GM13977 (cell line): ENCODE data around the gene CFAP46.

Experiments
- DNase-seq: peaks from one replicate; pipeline ENCODE4 v3.0.0; 2012; ENCODE audit warnings: low spot score
- in situ Hi-C: fragments of 300-500 bp; cut with MboI; formaldehyde crosslinking; loops from one replicate; pipeline ENCODE4 v1.12.0; 2022; ENCODE audit warnings: low sequenced_read_pairs, low pct_unique_long_range_greater_than_20kb, mixed read lengths, inconsistent platforms; ENCODE audit not compliant: unreplicated experiment
- TF ChIP-seq, protein P1 (sequence below): IDR thresholded peaks from 2 replicates; pipeline ENCODE4 v1.5.1; 2012; ENCODE audit warnings: mild to moderate bottlenecking, control low read depth; ENCODE audit not compliant: insufficient read depth; ENCODE audit errors: extremely low read depth, missing control alignments

CFAP46 gene

GRCh38 chr10:132939957-132940790, 2.2 kb downstream of the CFAP46 start:
- peak; percentile 65 for DNase-seq
- TF ChIP-seq, protein P1, sequence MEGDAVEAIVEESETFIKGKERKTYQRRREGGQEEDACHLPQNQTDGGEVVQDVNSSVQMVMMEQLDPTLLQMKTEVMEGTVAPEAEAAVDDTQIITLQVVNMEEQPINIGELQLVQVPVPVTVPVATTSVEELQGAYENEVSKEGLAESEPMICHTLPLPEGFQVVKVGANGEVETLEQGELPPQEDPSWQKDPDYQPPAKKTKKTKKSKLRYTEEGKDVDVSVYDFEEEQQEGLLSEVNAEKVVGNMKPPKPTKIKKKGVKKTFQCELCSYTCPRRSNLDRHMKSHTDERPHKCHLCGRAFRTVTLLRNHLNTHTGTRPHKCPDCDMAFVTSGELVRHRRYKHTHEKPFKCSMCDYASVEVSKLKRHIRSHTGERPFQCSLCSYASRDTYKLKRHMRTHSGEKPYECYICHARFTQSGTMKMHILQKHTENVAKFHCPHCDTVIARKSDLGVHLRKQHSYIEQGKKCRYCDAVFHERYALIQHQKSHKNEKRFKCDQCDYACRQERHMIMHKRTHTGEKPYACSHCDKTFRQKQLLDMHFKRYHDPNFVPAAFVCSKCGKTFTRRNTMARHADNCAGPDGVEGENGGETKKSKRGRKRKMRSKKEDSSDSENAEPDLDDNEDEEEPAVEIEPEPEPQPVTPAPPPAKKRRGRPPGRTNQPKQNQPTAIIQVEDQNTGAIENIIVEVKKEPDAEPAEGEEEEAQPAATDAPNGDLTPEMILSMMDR, result peak; percentile 62
- in situ Hi-C loops, result no loop called here

DNA sequence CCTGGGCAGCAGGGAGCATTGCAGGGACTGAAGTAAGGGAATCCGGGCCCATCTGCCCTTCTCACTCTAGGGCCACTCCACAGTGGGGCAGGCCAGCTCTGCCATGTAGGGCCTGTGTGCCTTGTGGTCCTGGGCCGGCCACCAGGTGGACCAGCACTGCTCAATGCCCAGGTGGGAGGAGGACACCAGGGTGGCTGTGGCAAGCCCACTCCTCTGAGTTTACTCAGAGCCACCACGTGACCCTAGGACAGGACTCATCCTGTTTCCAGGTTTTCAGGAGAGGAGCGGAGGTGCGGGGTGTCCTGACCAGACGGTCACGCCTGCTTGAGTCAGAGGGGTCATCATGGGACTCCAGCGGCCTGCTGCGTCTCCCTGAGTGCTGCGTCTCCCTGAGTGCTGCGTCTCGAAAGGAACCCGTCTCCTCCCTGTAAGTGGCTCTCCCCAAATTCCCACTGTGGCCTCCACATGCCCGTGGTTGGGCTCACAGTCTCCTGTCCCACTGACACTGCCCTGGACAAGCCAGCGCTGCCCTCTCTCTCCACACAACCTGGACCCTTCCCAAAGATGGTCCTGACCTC, 2.9 kb downstream of the CFAP46 start:
- TF ChIP-seq, protein P1, result no peak
- no peak for DNase-seq
- in situ Hi-C loops, result no loop called here

GRCh38 chr10:132938472-132939339, 3.7 kb downstream of the CFAP46 start:
- no peak for DNase-seq
- in situ Hi-C loops, result no loop called here

DNA sequence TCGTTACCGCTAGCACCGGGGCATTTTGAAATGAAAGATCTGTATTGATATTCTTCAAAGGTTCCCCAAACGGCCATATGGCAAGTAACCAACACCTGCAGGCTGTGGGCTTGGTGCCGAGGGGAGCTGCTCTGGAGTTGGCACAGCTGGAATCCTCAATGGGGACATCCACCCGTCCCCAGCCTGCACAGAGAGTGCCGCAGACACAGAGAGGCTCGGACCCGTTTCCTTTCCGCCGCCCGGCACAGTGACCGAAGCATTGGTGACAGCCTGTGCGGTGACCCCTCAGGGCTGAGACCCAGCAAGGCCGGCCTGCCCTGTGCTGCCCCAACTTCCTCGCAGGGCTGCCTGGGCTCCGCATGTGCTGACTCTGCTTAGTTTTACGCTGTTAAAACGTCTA, 4.5 kb downstream of the CFAP46 start:
- TF ChIP-seq, protein P1, result no peak
- in situ Hi-C loops, result no loop called here
- no peak for DNase-seq

More at GRCh38 chr10:132938472-132939339, 3.7 kb downstream of the CFAP46 start:
- TF ChIP-seq, protein P1, result peak; percentile 32

GRCh38 chr10:132934953-132935352, 7.4 kb downstream of the CFAP46 start:
- in situ Hi-C loops, result no loop called here
- no peak for DNase-seq
- TF ChIP-seq, protein P1, result no peak

DNA sequence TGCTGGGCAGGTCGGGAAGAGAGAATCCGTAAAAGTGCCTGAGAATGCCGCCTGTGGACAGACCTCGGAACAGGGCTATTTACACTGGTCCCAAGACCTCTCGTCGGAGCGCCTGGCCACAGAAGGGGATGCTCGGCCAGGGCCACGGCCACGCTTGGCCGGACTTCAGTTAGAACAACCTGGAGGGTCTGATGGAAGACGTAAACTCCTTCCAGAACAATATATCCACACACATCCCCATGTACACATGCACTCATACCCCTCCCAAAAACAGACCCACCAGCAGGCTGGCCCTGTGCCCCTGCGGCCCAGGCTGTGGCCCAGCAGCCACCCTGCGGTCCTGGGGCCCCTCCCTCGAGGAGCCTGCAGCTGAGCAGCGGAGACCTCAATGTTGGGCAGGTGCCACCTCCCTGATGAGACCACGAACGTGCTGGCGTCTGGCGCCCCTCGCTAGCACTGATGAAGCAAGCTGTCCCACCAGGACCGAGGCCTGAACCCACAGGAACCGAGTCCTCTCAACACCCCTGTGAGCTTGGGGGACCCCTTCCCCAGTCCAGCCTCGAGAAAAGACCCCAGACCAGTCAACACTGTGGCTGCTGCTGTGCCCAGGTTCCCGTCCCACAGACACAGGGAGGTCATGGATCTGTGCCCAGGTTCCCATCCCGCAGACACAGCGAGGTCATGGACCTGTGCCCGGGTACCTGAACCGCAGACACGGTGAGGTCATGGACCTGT, 8.9 kb downstream of the CFAP46 start:
- TF ChIP-seq, protein P1, result no peak
- in situ Hi-C loops, result no loop called here
- DNase-seq, result no peak
